B cell (primary cell): ENCODE data around the gene ZNF532. TPM values are rescaled to one million over a fixed set of nuclear protein-coding genes. Genes with fewer than 3 reads are reported as not detected.

ENCODE experiments used
- ATAC-seq: fragments of 200-7000 bp; cut with Tn5 transposase; one replicate; pipeline ENCODE4 v1.10.0; 2021; ENCODE audit warnings: low read depth, mild to moderate bottlenecking, moderate number of reproducible peaks, moderate library complexity
- CTCF ChIA-PET: fragments of 350-600 bp; sonication (Branson Sonifier 250); formaldehyde crosslinking; loops from one replicate; lab custom pipeline; 2021; ENCODE audit warnings: antibody characterized with exemption, inconsistent platforms; lab: Charles Lee
- POLR2A ChIA-PET: fragments of 350-600 bp; sonication (Branson Sonifier 250); formaldehyde crosslinking; loops from one replicate; lab custom pipeline; 2021; ENCODE audit warnings: antibody characterized with exemption; lab: Charles Lee
- DNase-seq: peaks from one replicate; pipeline ENCODE4 v3.0.0; 2013
- H2AFZ ChIP-seq: 2 replicates; pipeline ENCODE4 v1.6.1; 2012; ENCODE audit warnings: mild to moderate bottlenecking, low read depth, low read length; ENCODE audit not compliant: insufficient read depth, poor library complexity, severe bottlenecking
- H3K27ac ChIP-seq, 2 donors: 1 replicate in 1 of 2; 2 replicates in 1 of 2; pipeline ENCODE4 v1.5.1; 2012 to 2013; ENCODE audit warnings: low read length in 2 of 2, mild to moderate bottlenecking in 2 of 2, moderate library complexity in 1 of 2
- H3K27me3 ChIP-seq, 4 experiments: fragments of 200-600 bp in 1 of 4; sonication (generic) in 1 of 4; replicated peaks in 1 of 4; 1 replicate in 2 of 4; 2 replicates in 2 of 4; pipeline versions ENCODE4 v1.6.1 to v1.7.0; 2013 to 2016; ENCODE audit warnings: low read length in 3 of 4, mild to moderate bottlenecking in 2 of 4, mixed read lengths in 1 of 4, moderate library complexity in 1 of 4; ENCODE audit not compliant: insufficient read depth in 4 of 4, control insufficient read depth in 3 of 4; ENCODE audit errors: control extremely low read depth in 1 of 4
- H3K36me3 ChIP-seq, 2 experiments: replicated peaks in 1 of 2; 1 replicate in 1 of 2; 2 replicates in 1 of 2; pipeline versions ENCODE4 v1.6.1 to v1.7.1; 2013; ENCODE audit warnings: low read length in 1 of 2; ENCODE audit not compliant: insufficient read depth in 2 of 2, control insufficient read depth in 1 of 2; ENCODE audit errors: control extremely low read depth in 1 of 2, extremely low read depth in 1 of 2
- H3K4me1 ChIP-seq, 2 donors: fragments of 200-600 bp in 1 of 2; sonication (generic) in 1 of 2; 1 replicate in 1 of 2; 2 replicates in 1 of 2; pipeline versions ENCODE4 v1.5.1 to v1.6.1; 2013 to 2017; ENCODE audit warnings: low read length in 2 of 2; ENCODE audit not compliant: control insufficient read depth in 2 of 2, insufficient read depth in 2 of 2
- H3K4me2 ChIP-seq: replicated peaks from 2 replicates; pipeline ENCODE3; 2012; ENCODE audit warnings: mild to moderate bottlenecking, low read depth, low read length; ENCODE audit not compliant: poor library complexity, severe bottlenecking
- H3K4me3 ChIP-seq, 5 experiments: fragments of 200-600 bp in 1 of 5; sonication (generic) in 1 of 5; 1 replicate in 3 of 5; 2 replicates in 2 of 5; pipeline versions ENCODE4 v1.5.1 to v1.7.0; 2011 to 2016; ENCODE audit warnings: low read length in 4 of 5, mild to moderate bottlenecking in 4 of 5, low read depth in 2 of 5, control low read depth in 1 of 5, moderate library complexity in 1 of 5; ENCODE audit not compliant: insufficient read depth in 1 of 5; ENCODE audit errors: control extremely low read depth in 1 of 5, extremely low read depth in 1 of 5
- H3K79me2 ChIP-seq: fragments of 200-600 bp; sonication (generic); one replicate; pipeline ENCODE4 v1.6.0; 2016; ENCODE audit warnings: low read length; ENCODE audit not compliant: control insufficient read depth, insufficient read depth
- H3K9ac ChIP-seq: fragments of 200-600 bp; sonication (generic); 2 replicates; pipeline ENCODE4 v1.6.1; 2017; ENCODE audit warnings: mild to moderate bottlenecking, low read length, moderate library complexity
- H3K9me3 ChIP-seq, 3 donors: one replicate each; pipeline versions ENCODE4 v1.6.1 to v1.7.1; 2013; ENCODE audit warnings: low read length in 2 of 3; ENCODE audit not compliant: control insufficient read depth in 2 of 3, insufficient read depth in 1 of 3; ENCODE audit errors: control extremely low read depth in 1 of 3
- H4K20me1 ChIP-seq: 2 replicates; pipeline ENCODE4 v1.6.0; 2012; ENCODE audit warnings: mild to moderate bottlenecking, low read length; ENCODE audit not compliant: insufficient read depth, control insufficient read depth, poor library complexity, severe bottlenecking
- H3K27ac Mint-ChIP-seq: one replicate; pipeline ENCODE4 v1.8.0; 2021; ENCODE audit warnings: mixed read lengths
- H3K27me3 Mint-ChIP-seq: one replicate; pipeline ENCODE4 v1.8.0; 2021; ENCODE audit warnings: mixed read lengths
- H3K4me1 Mint-ChIP-seq: one replicate; pipeline ENCODE4 v1.8.0; 2021; ENCODE audit warnings: mixed read lengths
- H3K4me3 Mint-ChIP-seq: one replicate; pipeline ENCODE4 v1.8.0; 2021; ENCODE audit warnings: mixed read lengths
- H3K9me3 Mint-ChIP-seq: one replicate; pipeline ENCODE4 v1.8.0; 2022; ENCODE audit warnings: mixed read lengths; ENCODE audit not compliant: insufficient read depth
- CTCF ChIP-seq: fragments of 200-600 bp; IDR thresholded peaks from one replicate; pipeline ENCODE4 v1.8.0; 2022; ENCODE audit warnings: antibody characterized with exemption, mild to moderate bottlenecking
- EZH2 ChIP-seq: IDR thresholded peaks from 2 replicates; pipeline ENCODE4 v1.6.1; 2012; ENCODE audit warnings: borderline replicate concordance, low read depth, mild to moderate bottlenecking, moderate library complexity, low read length; ENCODE audit not compliant: insufficient read depth, poor library complexity, severe bottlenecking
- WGBS: methylation state at CpG from one replicate; pipeline ENCODE4 v1.1.5; 2013; ENCODE audit warnings: missing lambda C conversion rate; ENCODE audit not compliant: insufficient coverage; 5-methylcytosine and 5-hydroxymethylcytosine counted together
- intact Hi-C: fragments of 100-400 bp; cut with micrococcal nuclease; formaldehyde crosslinking; loops from one replicate; pipeline ENCODE4 v1.10.0; 2022
- polyA plus RNA-seq: library from polyadenylated mRNA; depleted of rRNA; stranded (reverse); fragments of >200 nt; gene quantifications from 2 replicates; pipeline ENCODE4 v1.2.3, GENCODE V29; 2012
- total RNA-seq, 2 donors: library from RNA; stranded (reverse); fragments of 120-200 nt in 1 of 2; gene quantifications; 1 replicate in 1 of 2; 2 replicates in 1 of 2; pipeline versions ENCODE4 v1.2.3 to v1.2.4, GENCODE V29; 2013 to 2022

Gene ZNF532
- total and polyA plus RNA-seq, 2 donors (not counting 1 experiment from before 2014, with no cell fraction given), result 58.2 to 104 TPM

GRCh38 chr18:58937071-58937886, 72.6 kb downstream of the ZNF532 start:
- H3K36me3 ChIP-seq, result peaks cover 0 to 30% of the 10 kb centered on the region in 2 experiments
- CTCF ChIA-PET, result no interaction called here
- no peak overlapping the region for H3K4me3 ChIP-seq
- H4K20me1 ChIP-seq, result no peaks in the 10 kb centered on the region
- POLR2A ChIA-PET, result no interaction called here
- no peak overlapping the region for H3K27ac Mint-ChIP-seq
- H3K27me3 ChIP-seq, result no peaks in the 10 kb centered on the region
- peaks cover under 1 to 4% of the 10 kb centered on the region in 2 donors for H3K4me1 ChIP-seq
- no peak overlapping the region for H3K9ac ChIP-seq
- H3K27ac ChIP-seq, result peak overlapping the region in 1 of 2 donors; percentile 55
- WGBS, result 0% methylated on average over 1 of the region's 3 CpGs
- H3K9me3 Mint-ChIP-seq, result peaks cover 5% of the 10 kb centered on the region
- H3K4me1 Mint-ChIP-seq, result peaks cover 19% of the 10 kb centered on the region
- peaks cover 0 to 14% (median 4%) of the 10 kb centered on the region in 3 donors for H3K9me3 ChIP-seq
- H3K27me3 Mint-ChIP-seq, result no peaks in the 10 kb centered on the region
- H2AFZ ChIP-seq, result no peak overlapping the region
- TF ChIP-seq CTCF, result no peak
- no peak for TF ChIP-seq EZH2
- intact Hi-C loops, result no loop called here
- H3K4me3 Mint-ChIP-seq, result no peak overlapping the region
- ATAC-seq, result no peak
- H3K4me2 ChIP-seq, result no peak overlapping the region
- H3K79me2 ChIP-seq, result no peaks in the 10 kb centered on the region
- DNase-seq, result no peak

DNA sequence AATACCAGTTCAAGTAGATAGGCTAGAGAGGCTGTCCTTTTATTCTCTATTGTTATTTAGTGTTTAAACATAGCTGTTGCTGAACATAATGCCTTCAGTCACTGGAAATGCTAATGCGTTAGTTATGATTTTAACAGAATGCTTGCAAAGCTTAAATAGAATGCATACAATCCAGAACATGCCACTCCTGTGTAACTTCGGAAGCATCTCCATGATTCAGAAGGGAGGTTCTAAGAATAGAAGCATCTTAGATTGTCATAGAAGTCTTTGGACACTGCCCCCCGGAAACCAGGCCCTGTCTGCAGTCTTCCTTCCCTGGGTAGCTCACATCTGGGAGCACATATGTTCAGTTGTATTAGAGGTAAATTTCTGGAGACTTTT, 73.2 kb downstream of the ZNF532 start:
- Histone ChIP-seq H3K79me2 (no peaks in the 10 kb centered on the region), H3K4me2 (no peak overlapping the region), H4K20me1 (no peaks in the 10 kb centered on the region), H3K27ac (no peak overlapping the region), H3K27me3 (no peaks in the 10 kb centered on the region), H3K9me3 (peaks cover 0 to 17% (median 4%) of the 10 kb centered on the region in 3 donors), H3K4me1 (peaks cover 3 to 4% of the 10 kb centered on the region in 2 donors), H2AFZ (no peak overlapping the region), H3K36me3 (peaks cover 0 to 30% of the 10 kb centered on the region in 2 experiments), H3K4me3 (no peak overlapping the region), H3K9ac (no peak overlapping the region)
- WGBS, result 100% methylated on average over 1 of the region's 3 CpGs
- ChIA-PET CTCF (no interaction called here), POLR2A (no interaction called here)
- TF ChIP-seq CTCF (no peak), EZH2 (no peak)
- Mint-ChIP-seq H3K9me3 (peaks cover 5% of the 10 kb centered on the region), H3K27me3 (no peaks in the 10 kb centered on the region), H3K27ac (peak overlapping the region; percentile 23), H3K4me1 (peaks cover 24% of the 10 kb centered on the region), H3K4me3 (no peak overlapping the region)
- DNase-seq (no peak), ATAC-seq (no peak)
- intact Hi-C loops, result no loop called here
